Measurements from ENCODE around the gene SPRY4. TPM values are rescaled to one million over a fixed set of nuclear protein-coding genes. Genes with fewer than 3 reads are reported as not detected.

SPRY4 gene
- total and polyA plus RNA-seq, 2 of the 8 experiments (the other 6 are each of a cell fraction or from before 2014, with no cell fraction given): 59.1 to 113 TPM

- Histone ChIP-seq H2BK120ac (replicated peaks; ENCODE audit: low read depth, low read length) (peak overlapping the region; percentile 47), H3K4me2 (ENCODE audit: insufficient read depth in 1 of 2, low read depth in 2 of 2, low read length in 2 of 2) (no peak overlapping the region), H3K27me3 (replicated peaks in 1 of 4; ENCODE audit: control insufficient read depth in 3 of 4, extremely low read depth in 1 of 4, insufficient read depth in 3 of 4, low read length in 3 of 4) (no peaks in the 10 kb centered on the region; a peak in 1 of 7 replicates), H4K91ac (replicated peaks; ENCODE audit: insufficient read length, low read length) (peak overlapping the region; percentile 61), H2BK15ac (ENCODE audit: low read length) (peak overlapping the region; percentile 90; the same call in 1 of the 2 replicates), H3K23me2 (ENCODE audit: low read depth, low read length) (no peaks in the 10 kb centered on the region), H4K20me1 (replicated peaks in 1 of 2; ENCODE audit: control insufficient read depth in 1 of 2, insufficient read depth in 2 of 2, low read length in 2 of 2) (no peaks in the 10 kb centered on the region), H3K4me3 (ENCODE audit: extremely low read depth in 1 of 4, insufficient read depth in 2 of 4, low read depth in 3 of 4, low read length in 4 of 4) (no peak overlapping the region), H3K79me1 (ENCODE audit: low read depth, low read length) (no peaks in the 10 kb centered on the region), H4K8ac (ENCODE audit: extremely low read depth, insufficient read depth, low read length) (no peak overlapping the region), H2BK5ac (ENCODE audit: low read depth, low read length) (peak overlapping the region; percentile 82; the same call in 1 of the 2 replicates), H3K79me2 (ENCODE audit: control insufficient read depth in 1 of 2, insufficient read depth in 2 of 2, low read length in 2 of 2) (no peaks in the 10 kb centered on the region), H2BK20ac (ENCODE audit: low read length) (peak overlapping the region; percentile 74; the same call in 1 of the 2 replicates), H3K36me3 (ENCODE audit: control insufficient read depth in 2 of 4, insufficient read depth in 4 of 4, low read length in 3 of 4) (no peaks in the 10 kb centered on the region), H2AK5ac (ENCODE audit: low read depth, low read length) (peak overlapping the region; percentile 79; the same call in 1 of the 2 replicates), H3K4me1 (replicated peaks in 1 of 4; ENCODE audit: control insufficient read depth in 3 of 4, insufficient read depth in 4 of 4, low read length in 3 of 4) (peaks cover 11 to 25% (median 20%) of the 10 kb centered on the region in 4 experiments), H3K4ac (replicated peaks; ENCODE audit: insufficient read length, low read depth, low read length) (peak overlapping the region; percentile 12), H4K5ac (ENCODE audit: insufficient read length, low read depth, low read length) (no peak overlapping the region), H2BK12ac (ENCODE audit: low read depth, low read length) (peak overlapping the region; percentile 86; the same call in 1 of the 2 replicates), H3K9me3 (ENCODE audit: insufficient read depth in 2 of 2, low read depth in 1 of 2, low read length in 1 of 2) (no peaks in the 10 kb centered on the region), H3K23ac (ENCODE audit: insufficient read length) (no peak overlapping the region), H3K9ac (replicated peaks in 1 of 4; ENCODE audit: extremely low read depth in 1 of 4, low read depth in 3 of 4, low read length in 3 of 4) (no peak overlapping the region), H3K27ac (ENCODE audit: low read depth, low read length) (0 out of 2 replicates have a peak overlapping the region, but pooled peaks have one; percentile 9), H3K18ac (ENCODE audit: extremely low read depth, low read length) (peak overlapping the region; percentile 75; the same call in 1 of the 2 replicates), H2AFZ (ENCODE audit: low read length) (no peak overlapping the region), H3K14ac (ENCODE audit: insufficient read length) (no peak overlapping the region), H3K56ac (replicated peaks; ENCODE audit: insufficient read length, low read depth, low read length) (no peak overlapping the region)
- POLR2A ChIA-PET (ENCODE audit: partially characterized antibody): interaction anchor here (0.6 to 1.8 kb wide), 6 partner anchors 9 to 377 kb away, joined by 3 to 6 read pairs (median 3); partner anchors contain the start of gene SPRY4
- 96% methylated on average over 5 of the region's 5 CpGs; no CpG with 5 or more reads in 1 of the 2 experiments for WGBS, 2 experiments (ENCODE audit: extremely low coverage in 1 of 2, insufficient coverage in 1 of 2, insufficient read length in 1 of 2, insufficient replicate concordance in 2 of 2, low coverage in 1 of 2, low lambda C conversion rate in 2 of 2, missing lambda C conversion rate in 1 of 2)
- DNase-seq (ENCODE audit: low read depth in 1 of 2, low spot score in 2 of 2) (no peak), FAIRE-seq (no peak)
- TF ChIP-seq SAP30 (IDR thresholded peaks at IDR 0.05; ENCODE audit: insufficient read depth, insufficient replicate concordance, low read length): no peak
- TF ChIP-seq KDM1A (IDR thresholded peaks at IDR 0.05; ENCODE audit: borderline replicate concordance, low read length): peak; percentile 44; the same call in 1 of the 2 replicates
- CTCF ChIA-PET (ENCODE audit: partially characterized antibody): interaction anchor here (0.8 to 1.1 kb wide), 3 partner anchors 38 to 47 kb away, joined by 3 to 4 read pairs (median 4); no protein-coding TSS in a partner anchor
These were observed 38.8 kb upstream of the SPRY4 start for GRCh38 chr5:142363619-142363963.

Measured in H1 (cell line).